Keratinocyte (primary cell): Measurements from ENCODE around the gene MRPL53. TPM values are rescaled to one million over a fixed set of nuclear protein-coding genes. Genes with fewer than 3 reads are reported as not detected.

Source experiments
- DNase-seq: peaks from one replicate; pipeline ENCODE4 v3.0.0-alpha.2; 2011; ENCODE audit warnings: low read depth, missing footprints, low spot score
- FAIRE-seq: peaks from 2 replicates; lab custom pipeline; 2011; peaks lifted over from hg19 to GRCh38; lab: Jason Lieb, UNC
- H2AFZ ChIP-seq: 2 replicates; pipeline ENCODE4 v1.6.0; 2012; ENCODE audit warnings: low read length, control low read depth, inconsistent platforms; ENCODE audit not compliant: control insufficient read depth
- H3K27ac ChIP-seq: 2 replicates; pipeline ENCODE4 v1.5.1; 2011; ENCODE audit warnings: low read length; ENCODE audit not compliant: control insufficient read depth, insufficient read depth
- H3K27me3 ChIP-seq: 3 replicates; pipeline ENCODE4 v1.6.0; 2011; ENCODE audit warnings: low read length; ENCODE audit not compliant: control insufficient read depth, insufficient read depth; ENCODE audit errors: extremely low read depth
- H3K36me3 ChIP-seq, 2 experiments: 2 replicates in 1 of 2; 3 replicates in 1 of 2; pipeline ENCODE4 v1.5.1; 2011; ENCODE audit warnings: low read length in 2 of 2, mild to moderate bottlenecking in 1 of 2; ENCODE audit not compliant: control insufficient read depth in 2 of 2, insufficient read depth in 2 of 2; ENCODE audit errors: extremely low read depth in 1 of 2
- H3K4me1 ChIP-seq: 3 replicates; pipeline ENCODE4 v1.5.1; 2011; ENCODE audit warnings: low read length; ENCODE audit not compliant: control insufficient read depth, insufficient read depth; ENCODE audit errors: extremely low read depth
- H3K4me2 ChIP-seq: 3 replicates; pipeline ENCODE4 v1.6.0; 2011; ENCODE audit warnings: low read depth, low read length; ENCODE audit not compliant: control insufficient read depth, insufficient read depth; ENCODE audit errors: extremely low read depth
- H3K4me3 ChIP-seq, 3 experiments: fragments of 200-600 bp in 1 of 3; sonication (generic) in 1 of 3; 2 replicates in 2 of 3; 3 replicates in 1 of 3; pipeline ENCODE4 v1.5.1; 2011 to 2016; ENCODE audit warnings: low read length in 3 of 3, mild to moderate bottlenecking in 3 of 3, control low read depth in 2 of 3, inconsistent platforms in 1 of 3, low read depth in 1 of 3, mixed read lengths in 1 of 3, mixed run types in 1 of 3, moderate library complexity in 1 of 3; ENCODE audit not compliant: control insufficient read depth in 2 of 3, insufficient read depth in 2 of 3; ENCODE audit errors: extremely low read depth in 1 of 3
- H3K79me2 ChIP-seq: 2 replicates; pipeline ENCODE4 v1.6.0; 2012; ENCODE audit warnings: low read length; ENCODE audit not compliant: control insufficient read depth, insufficient read depth
- H3K9ac ChIP-seq: 3 replicates; pipeline ENCODE4 v1.6.0; 2011; ENCODE audit warnings: low read length; ENCODE audit not compliant: control insufficient read depth, insufficient read depth; ENCODE audit errors: extremely low read depth
- H3K9me1 ChIP-seq: 3 replicates; pipeline ENCODE4 v1.6.0; 2011; ENCODE audit warnings: low read length; ENCODE audit not compliant: control insufficient read depth, insufficient read depth; ENCODE audit errors: extremely low read depth
- H3K9me3 ChIP-seq: 2 replicates; pipeline ENCODE4 v1.5.1; 2012; ENCODE audit warnings: low read depth, low read length; ENCODE audit not compliant: control insufficient read depth
- H4K20me1 ChIP-seq: 3 replicates; pipeline ENCODE4 v1.6.0; 2011; ENCODE audit warnings: low read length; ENCODE audit not compliant: control insufficient read depth, insufficient read depth; ENCODE audit errors: extremely low read depth
- EZH2 ChIP-seq: IDR thresholded peaks from one replicate; pipeline ENCODE4 v1.6.1; 2012; ENCODE audit warnings: inconsistent platforms, mild to moderate bottlenecking, low read length, moderate library complexity
- dilution Hi-C: fragments of 300-500 bp; cut with MboI; formaldehyde crosslinking; loops from one replicate; pipeline ENCODE4 v1.7.0; 2020; ENCODE audit warnings: low sequenced_read_pairs; ENCODE audit not compliant: extremely low pct_ligation_motif_present
- polyA plus RNA-seq, 5 experiments: library from polyadenylated mRNA; depleted of rRNA in 3 of 5; stranded (reverse) in 3 of 5; stranded (forward) in 1 of 5; unstranded in 1 of 5; fragments of >200 nt; gene quantifications; 1 replicate in 1 of 5; 2 replicates in 3 of 5; 3 replicates in 1 of 5; pipeline versions ENCODE4 v1.2.1 to v1.2.3, GENCODE V29; 2011 to 2012; ENCODE audit warnings: missing spikeins in 2 of 5, low read depth in 1 of 5, low replicate concordance in 1 of 5
- TF ChIP-seq, protein P1 (sequence below), 3 experiments: IDR thresholded peaks in 1 of 3; conservative IDR thresholded peaks in 1 of 3; optimal IDR thresholded peaks in 1 of 3; 2 replicates in 2 of 3; 3 replicates in 1 of 3; pipeline versions ENCODE3 to v1.5.1; 2011; ENCODE audit warnings: low read length in 3 of 3, mild to moderate bottlenecking in 3 of 3, moderate library complexity in 2 of 3, control low read depth in 1 of 3, inconsistent platforms in 1 of 3; ENCODE audit not compliant: insufficient read depth in 2 of 3; ENCODE audit errors: extremely low read depth in 1 of 3

MRPL53 gene
- polyA plus RNA-seq, 1 donor (not counting 4 experiments of a cell fraction or from before 2014, with no cell fraction given) = 31.0 TPM

DNA sequence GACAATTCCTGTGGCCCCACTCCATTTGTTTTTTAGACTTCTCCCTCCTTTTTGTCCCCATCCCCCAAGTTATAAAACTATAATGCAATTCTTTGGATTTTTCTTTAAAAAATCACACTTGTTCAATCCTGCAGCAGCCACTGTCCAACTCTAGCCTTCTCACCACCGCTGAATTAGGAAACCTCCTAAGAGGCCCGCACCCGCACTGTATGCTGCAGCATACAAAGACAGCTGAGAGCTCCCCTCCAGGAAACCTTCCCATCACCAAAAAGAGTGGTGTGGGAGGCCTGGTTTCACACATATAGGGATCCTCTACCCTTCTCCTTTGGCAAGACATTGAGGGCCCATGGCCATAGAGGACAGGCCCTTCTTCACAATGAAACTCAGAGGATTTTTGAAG is 32.1 kb upstream of the MRPL53 start:
- Histone ChIP-seq H3K27me3 (peaks cover 19% of the 10 kb centered on the region), H3K4me2 (no peak overlapping the region), H3K4me3 (no peak overlapping the region), H3K9ac (no peak overlapping the region), H2AFZ (no peak overlapping the region), H4K20me1 (no peaks in the 10 kb centered on the region), H3K9me1 (no peaks in the 10 kb centered on the region), H3K4me1 (peaks cover 33% of the 10 kb centered on the region), H3K27ac (no peak overlapping the region), H3K36me3 (peaks cover 9 to 10% of the 10 kb centered on the region in 2 experiments), H3K79me2 (peaks cover 16% of the 10 kb centered on the region), H3K9me3 (no peaks in the 10 kb centered on the region)
- no peak for FAIRE-seq
- no peak for DNase-seq
- TF ChIP-seq, protein P1, sequence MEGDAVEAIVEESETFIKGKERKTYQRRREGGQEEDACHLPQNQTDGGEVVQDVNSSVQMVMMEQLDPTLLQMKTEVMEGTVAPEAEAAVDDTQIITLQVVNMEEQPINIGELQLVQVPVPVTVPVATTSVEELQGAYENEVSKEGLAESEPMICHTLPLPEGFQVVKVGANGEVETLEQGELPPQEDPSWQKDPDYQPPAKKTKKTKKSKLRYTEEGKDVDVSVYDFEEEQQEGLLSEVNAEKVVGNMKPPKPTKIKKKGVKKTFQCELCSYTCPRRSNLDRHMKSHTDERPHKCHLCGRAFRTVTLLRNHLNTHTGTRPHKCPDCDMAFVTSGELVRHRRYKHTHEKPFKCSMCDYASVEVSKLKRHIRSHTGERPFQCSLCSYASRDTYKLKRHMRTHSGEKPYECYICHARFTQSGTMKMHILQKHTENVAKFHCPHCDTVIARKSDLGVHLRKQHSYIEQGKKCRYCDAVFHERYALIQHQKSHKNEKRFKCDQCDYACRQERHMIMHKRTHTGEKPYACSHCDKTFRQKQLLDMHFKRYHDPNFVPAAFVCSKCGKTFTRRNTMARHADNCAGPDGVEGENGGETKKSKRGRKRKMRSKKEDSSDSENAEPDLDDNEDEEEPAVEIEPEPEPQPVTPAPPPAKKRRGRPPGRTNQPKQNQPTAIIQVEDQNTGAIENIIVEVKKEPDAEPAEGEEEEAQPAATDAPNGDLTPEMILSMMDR (optimal IDR thresholded peaks at IDR 0.05 in 1 of 3, IDR thresholded peaks at IDR 0.05 in 1 of 3, conservative IDR thresholded peaks at IDR 0.05 in 1 of 3; ENCODE audit: extremely low read depth in 1 of 3, insufficient read depth in 2 of 3, low read length in 3 of 3) = no peak
- no peak for TF ChIP-seq EZH2
- dilution Hi-C loops = no loop called here

DNA sequence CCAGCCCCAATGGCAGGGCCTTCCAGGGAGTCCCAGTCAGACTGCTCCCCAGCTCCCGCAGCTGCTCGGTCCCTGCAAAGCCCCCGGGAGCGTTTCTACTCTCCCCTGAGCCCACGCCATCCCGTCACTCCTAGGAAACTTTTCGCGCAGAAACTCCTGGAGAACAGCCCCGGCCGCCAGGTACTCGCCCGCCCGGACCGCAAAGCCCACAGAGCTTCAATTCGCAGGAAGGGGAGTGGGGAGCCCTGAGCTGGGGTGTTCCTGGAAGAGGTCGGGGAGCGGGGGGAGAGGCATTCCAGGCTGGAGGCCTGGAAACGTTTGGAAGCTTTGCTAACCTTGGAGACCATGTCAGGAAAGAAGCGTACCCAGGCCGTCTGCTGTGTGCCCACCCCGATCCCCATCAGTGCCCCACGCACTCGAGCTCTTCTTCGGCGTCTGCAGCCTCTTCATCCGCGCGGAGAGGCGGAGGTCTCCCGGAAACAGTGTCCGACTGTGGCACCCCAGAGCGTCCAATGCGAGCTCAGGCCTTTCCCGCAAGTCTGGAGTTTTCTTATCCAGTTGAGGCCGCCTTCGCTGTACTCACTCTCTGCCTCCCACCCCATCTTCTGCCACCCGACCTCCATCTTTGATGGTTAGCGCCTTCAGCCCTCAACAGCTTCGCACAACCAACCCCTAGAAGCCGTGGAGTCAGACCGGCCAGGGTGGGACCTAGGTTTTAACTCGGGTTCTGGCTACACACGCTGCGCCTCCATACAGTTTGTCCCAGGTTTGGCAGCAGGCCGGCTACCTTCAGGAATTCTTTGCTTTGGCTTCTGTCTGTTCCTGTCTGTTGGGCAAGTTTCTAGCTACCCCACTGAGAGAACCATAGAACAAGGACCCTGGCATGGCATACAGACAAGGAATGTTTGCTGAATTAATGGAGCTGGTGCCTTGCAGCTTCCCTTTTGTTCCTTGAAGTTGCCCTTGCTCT is 31.3 kb upstream of the MRPL53 start:
- DNase-seq (no peak), FAIRE-seq (no peak)
- no peak for TF ChIP-seq EZH2
- TF ChIP-seq, protein P1 (optimal IDR thresholded peaks at IDR 0.05 in 1 of 3, IDR thresholded peaks at IDR 0.05 in 1 of 3, conservative IDR thresholded peaks at IDR 0.05 in 1 of 3; ENCODE audit: extremely low read depth in 1 of 3, insufficient read depth in 2 of 3, low read length in 3 of 3) = no peak
- H3K4me3 ChIP-seq = peak overlapping the region in 1 of 3 experiments; percentile 70
- H3K4me2 ChIP-seq = peak overlapping the region; percentile 94
- peaks cover 37% of the 10 kb centered on the region for H3K4me1 ChIP-seq
- H2AFZ ChIP-seq = peak overlapping the region; percentile 84
- peak overlapping the region; percentile 30 for H3K27ac ChIP-seq
- peaks cover 9 to 10% of the 10 kb centered on the region in 2 experiments for H3K36me3 ChIP-seq
- peaks cover 27% of the 10 kb centered on the region for H3K27me3 ChIP-seq
- H3K9me1 ChIP-seq = no peaks in the 10 kb centered on the region
- no peaks in the 10 kb centered on the region for H3K9me3 ChIP-seq
- no peaks in the 10 kb centered on the region for H4K20me1 ChIP-seq
- H3K79me2 ChIP-seq = peaks cover 16% of the 10 kb centered on the region
- dilution Hi-C loops = no loop called here
- H3K9ac ChIP-seq = peak overlapping the region; percentile 64
